GM10248 (cell line): ENCODE results near the gene GASK1B.

Experiments used
- CTCF ChIA-PET: fragments of 300-600 bp; sonication (Branson Sonifier 250); formaldehyde crosslinking; extraction: SDS; loops from one replicate; lab custom pipeline; 2021; ENCODE audit warnings: antibody characterized with exemption; lab: Yijun Ruan, JAX
- POLR2A ChIA-PET: fragments of 350-650 bp; sonication (Branson Sonifier 250); formaldehyde crosslinking; extraction: SDS; loops from one replicate; lab custom pipeline; 2020; ENCODE audit warnings: antibody characterized with exemption; lab: Yijun Ruan, JAX
- DNase-seq: peaks from one replicate; pipeline ENCODE4 v3.0.0; 2012; ENCODE audit errors: extremely low spot score
- CTCF ChIP-seq: IDR thresholded peaks from 2 replicates; pipeline ENCODE4 v1.5.1; 2012; ENCODE audit warnings: mild to moderate bottlenecking, low read depth; ENCODE audit errors: extremely low read depth, missing control alignments, control extremely low read depth

GASK1B gene

DNA sequence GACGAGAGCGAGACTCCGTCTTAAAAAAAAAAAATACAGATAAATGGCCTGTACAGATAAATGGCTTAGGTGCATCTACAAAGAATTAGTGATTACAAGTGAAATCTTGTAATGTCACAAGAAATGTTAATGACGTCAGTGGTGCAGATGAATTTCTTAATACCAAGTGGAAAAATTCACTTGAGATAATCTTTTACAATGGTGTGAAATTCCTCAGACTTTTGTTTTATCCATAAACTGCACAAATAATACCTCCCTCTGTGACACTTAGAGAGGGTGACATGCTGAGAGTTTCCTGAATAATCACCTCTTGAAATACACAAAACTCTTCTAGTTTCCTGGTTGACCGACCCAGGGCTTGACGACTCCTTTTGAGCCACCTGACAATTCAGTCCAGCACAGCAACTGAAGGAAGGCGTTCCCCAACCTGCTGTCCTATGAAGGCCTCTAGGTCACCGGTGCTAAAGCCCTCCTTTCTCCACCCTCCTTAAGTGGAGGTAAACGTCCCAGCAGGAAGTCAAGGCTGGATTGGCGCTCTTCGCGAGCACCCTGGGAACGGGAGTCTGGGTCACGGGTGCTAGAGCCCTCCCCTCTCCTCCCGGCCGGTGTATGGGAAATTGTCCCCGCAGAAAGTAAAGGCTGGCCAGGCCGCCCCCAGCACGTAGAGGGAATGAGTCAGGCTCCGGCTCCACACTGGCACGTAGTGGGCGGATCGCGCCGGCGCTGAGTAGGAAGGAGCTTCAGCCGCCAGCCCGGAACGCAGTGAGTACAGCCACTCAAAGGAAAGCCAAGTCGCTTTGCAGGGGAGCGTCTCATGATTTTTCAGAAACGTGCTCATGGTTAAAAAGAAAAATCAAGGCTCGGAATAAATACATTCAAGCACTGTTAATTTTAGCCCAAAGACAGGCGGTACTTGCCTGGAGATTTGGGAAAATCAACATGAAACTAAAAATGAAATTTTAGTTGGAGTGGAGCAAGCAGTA, 37.3 kb upstream of the GASK1B start, which contains the start of gene TMEM144:
Gene TMEM144, plus strand, starts transcription at position 662 of the 983 bp plus-strand sequence. CDS start 2,182 bp downstream, outside the sequence.
- DNase-seq: peak; percentile 62
- ChIA-PET POLR2A (interaction anchor here (0.7 kb wide), 1 partner anchor 553 kb away, joined by 3 read pairs; no protein-coding TSS in a partner anchor), CTCF (interaction anchor here (0.7 to 2.9 kb wide), 3 partner anchors 8 to 17 kb away, joined by 3 to 20 read pairs (median 3); no protein-coding TSS in a partner anchor)
- TF ChIP-seq CTCF: no peak

DNA sequence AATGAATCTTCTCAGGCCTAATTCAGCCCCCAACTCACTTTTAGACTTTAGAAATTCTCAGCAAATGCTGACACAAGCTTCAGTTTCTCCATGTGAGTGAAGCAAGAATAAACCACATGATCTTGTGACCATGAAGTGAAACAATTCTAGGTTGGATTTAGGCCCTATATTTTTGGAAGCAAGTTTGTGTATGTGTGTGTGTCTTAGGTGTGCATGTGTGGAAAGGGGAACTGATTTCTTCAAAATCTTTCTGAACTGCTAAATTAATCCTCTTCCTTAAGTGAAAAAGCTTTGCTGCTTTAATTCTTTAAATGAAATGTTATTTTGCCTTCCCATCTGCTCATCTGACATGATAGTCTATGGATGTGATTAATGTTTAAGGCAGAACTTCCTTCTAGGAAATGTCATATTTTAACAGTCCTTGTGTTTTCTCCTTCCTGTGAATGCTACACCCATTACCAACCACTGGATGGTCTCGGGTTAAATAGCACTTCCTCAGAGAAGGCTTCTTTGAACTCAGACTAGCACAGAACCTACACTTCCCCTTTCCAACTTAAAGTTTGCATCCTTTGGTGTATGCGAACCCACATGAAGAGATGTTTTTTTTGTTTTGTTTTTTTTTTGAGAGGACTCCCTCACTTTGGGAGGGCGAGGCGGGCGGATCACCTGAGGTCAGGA, 36.3 kb upstream of the GASK1B start:
- no peak for TF ChIP-seq CTCF
- peak; percentile 30 for DNase-seq
- POLR2A ChIA-PET: no interaction called here
- CTCF ChIA-PET: interaction anchor here (3.3 kb wide), 1 partner anchor 16 kb away, joined by 17 read pairs; no protein-coding TSS in a partner anchor

GRCh38 chr4:158203929-158204328, 31.1 kb upstream of the GASK1B start:
- DNase-seq: no peak
- TF ChIP-seq CTCF: no peak
- POLR2A ChIA-PET: no interaction called here
- CTCF ChIA-PET: interaction anchor here (1.0 to 1.6 kb wide), 4 partner anchors 8 to 21 kb away, joined by 3 to 10 read pairs (median 5); no protein-coding TSS in a partner anchor

DNA sequence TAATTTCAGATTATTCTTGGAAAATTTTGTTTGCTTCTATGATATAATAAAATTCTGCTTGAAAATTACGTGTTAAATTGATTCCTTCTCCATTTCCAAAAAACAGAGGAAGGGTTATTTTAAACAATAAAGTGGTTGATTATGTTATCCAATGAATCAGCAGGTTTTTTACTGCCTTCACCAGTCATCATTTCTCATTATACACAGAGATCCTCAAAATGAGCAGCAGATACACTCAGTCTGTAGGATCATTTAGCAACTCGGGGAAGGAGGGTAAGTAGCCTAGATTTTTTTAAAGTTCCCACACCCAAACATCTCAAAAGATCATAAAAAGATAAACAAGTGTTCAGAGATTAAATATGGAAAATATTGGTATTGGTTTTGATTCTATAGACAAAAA, 30.6 kb upstream of the GASK1B start:
- ChIA-PET POLR2A (no interaction called here), CTCF (no interaction called here)
- no peak for DNase-seq
- no peak for TF ChIP-seq CTCF

DNA sequence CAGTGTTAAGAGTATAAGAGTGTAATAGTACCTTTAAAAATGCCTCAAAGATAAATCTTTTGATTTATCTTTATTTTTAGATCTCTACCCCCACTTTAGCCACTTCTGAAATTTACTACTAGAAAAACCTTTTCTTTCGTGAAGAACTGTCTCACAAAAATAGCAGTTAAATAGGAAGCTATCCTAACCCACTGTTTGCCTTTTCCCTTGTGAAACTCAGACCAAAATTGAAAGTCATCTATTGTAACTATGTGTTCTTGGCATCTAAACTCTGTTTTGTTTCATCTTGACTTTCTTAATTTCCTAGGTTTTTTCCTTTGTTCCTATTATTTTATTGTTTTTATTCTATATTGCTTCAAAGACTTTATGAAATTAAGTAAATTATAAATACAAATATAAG, 29.7 kb upstream of the GASK1B start:
- no peak for TF ChIP-seq CTCF
- ChIA-PET CTCF (interaction anchor here (1.1 to 2.2 kb wide), 5 partner anchors 8 to 53 kb away, joined by 3 to 9 read pairs (median 5); partner anchors contain the start of gene TMEM144), POLR2A (no interaction called here)
- no peak for DNase-seq

DNA sequence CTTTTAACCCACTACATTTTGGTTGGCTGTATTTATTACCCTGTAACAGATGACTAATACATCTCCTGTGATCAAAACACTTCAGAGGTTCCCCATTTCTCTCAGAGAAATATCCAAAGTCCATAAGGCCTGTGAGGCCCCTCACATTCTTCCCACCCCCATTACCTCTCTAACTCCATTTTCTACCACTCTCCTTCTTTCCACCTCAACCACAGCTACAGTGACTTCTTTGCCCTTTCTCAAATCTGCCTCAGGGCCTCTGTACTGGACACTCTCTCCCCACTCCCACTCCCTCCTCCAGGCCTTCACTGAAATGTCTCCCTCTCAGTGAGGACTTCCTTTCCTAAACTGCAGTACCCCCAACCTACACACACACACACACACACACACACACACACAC, 29.1 kb upstream of the GASK1B start:
- ChIA-PET POLR2A (no interaction called here), CTCF (interaction anchor here (1.1 to 2.2 kb wide), 5 partner anchors 8 to 54 kb away, joined by 3 to 9 read pairs (median 5); partner anchors contain the start of gene TMEM144)
- DNase-seq: no peak
- TF ChIP-seq CTCF: no peak
